H1 (cell line): ENCODE measurements around the gene TM4SF20. TPM values are rescaled to one million over a fixed set of nuclear protein-coding genes. Genes with fewer than 3 reads are reported as not detected.

Experiments
- CTCF ChIA-PET: fragments of 300-600 bp; sonication (Branson Sonifier 250); formaldehyde crosslinking; loops from one replicate; lab custom pipeline; 2021; ENCODE audit not compliant: partially characterized antibody; lab: Charles Lee
- POLR2A ChIA-PET: fragments of 300-600 bp; sonication (Branson Sonifier 250); formaldehyde crosslinking; loops from one replicate; lab custom pipeline; 2021; ENCODE audit warnings: inconsistent platforms; ENCODE audit not compliant: partially characterized antibody; lab: Charles Lee
- DNase-seq, 2 experiments: peaks; one replicate each; pipeline versions ENCODE4 v3.0.0 to v3.0.0-alpha.2; 2010 to 2022; ENCODE audit warnings: low spot score in 2 of 2, low read depth in 1 of 2, mixed read lengths in 1 of 2
- FAIRE-seq: peaks from 2 replicates; lab custom pipeline; 2011; peaks lifted over from hg19 to GRCh38; lab: Jason Lieb, UNC
- H2AFZ ChIP-seq: 2 replicates; pipeline ENCODE4 v1.8.1; 2012; ENCODE audit warnings: low read length, inconsistent platforms
- H2AK5ac ChIP-seq: 2 replicates; pipeline ENCODE4 v1.6.1; 2013; ENCODE audit warnings: low read depth, low read length
- H2BK120ac ChIP-seq: replicated peaks from 2 replicates; pipeline ENCODE3; 2013; ENCODE audit warnings: low read depth, low read length, inconsistent platforms
- H2BK12ac ChIP-seq: 2 replicates; pipeline ENCODE4 v1.6.1; 2013; ENCODE audit warnings: low read depth, low read length
- H2BK15ac ChIP-seq: 2 replicates; pipeline ENCODE4 v1.6.1; 2013; ENCODE audit warnings: low read length
- H2BK20ac ChIP-seq: 2 replicates; pipeline ENCODE4 v1.6.1; 2013; ENCODE audit warnings: low read length
- H2BK5ac ChIP-seq: 2 replicates; pipeline ENCODE4 v1.6.1; 2013; ENCODE audit warnings: low read depth, low read length
- H3K14ac ChIP-seq: 2 replicates; pipeline ENCODE4 v1.6.1; 2013; ENCODE audit warnings: inconsistent platforms; ENCODE audit not compliant: insufficient read length
- H3K18ac ChIP-seq: 2 replicates; pipeline ENCODE4 v1.6.1; 2013; ENCODE audit warnings: low read length; ENCODE audit errors: extremely low read depth
- H3K23ac ChIP-seq: 2 replicates; pipeline ENCODE4 v1.6.1; 2013; ENCODE audit warnings: inconsistent platforms; ENCODE audit not compliant: insufficient read length
- H3K23me2 ChIP-seq: 2 replicates; pipeline ENCODE4 v1.6.1; 2013; ENCODE audit warnings: low read depth, low read length
- H3K27ac ChIP-seq: 2 replicates; pipeline ENCODE4 v1.6.1; 2011; ENCODE audit warnings: low read depth, low read length, inconsistent platforms
- H3K27me3 ChIP-seq, 4 experiments: replicated peaks in 1 of 4; 1 replicate in 1 of 4; 2 replicates in 3 of 4; pipeline versions ENCODE4 v1.6.1 to v1.8.1; 2011 to 2013; ENCODE audit warnings: low read length in 3 of 4, mild to moderate bottlenecking in 3 of 4, inconsistent platforms in 2 of 4, mixed read lengths in 2 of 4, moderate library complexity in 1 of 4; ENCODE audit not compliant: control insufficient read depth in 3 of 4, insufficient read depth in 3 of 4; ENCODE audit errors: extremely low read depth in 1 of 4
- H3K36me3 ChIP-seq, 4 experiments: 2 replicates each; pipeline versions ENCODE4 v1.6.1 to v1.8.1; 2011 to 2013; ENCODE audit warnings: mild to moderate bottlenecking in 4 of 4, low read length in 3 of 4, moderate library complexity in 2 of 4, control low read depth in 1 of 4, inconsistent platforms in 1 of 4; ENCODE audit not compliant: insufficient read depth in 4 of 4, control insufficient read depth in 2 of 4
- H3K4ac ChIP-seq: replicated peaks from 2 replicates; pipeline ENCODE3; 2013; ENCODE audit warnings: low read length, low read depth, mixed read lengths, inconsistent platforms; ENCODE audit not compliant: insufficient read length
- H3K4me1 ChIP-seq, 4 experiments: replicated peaks in 1 of 4; 1 replicate in 1 of 4; 2 replicates in 3 of 4; pipeline versions ENCODE4 v1.6.1 to v1.8.1; 2011 to 2013; ENCODE audit warnings: low read length in 3 of 4, inconsistent platforms in 2 of 4, mixed read lengths in 1 of 4; ENCODE audit not compliant: insufficient read depth in 4 of 4, control insufficient read depth in 3 of 4
- H3K4me2 ChIP-seq, 2 experiments: 2 replicates each; pipeline versions ENCODE4 v1.6.1 to v1.8.1; 2011 to 2013; ENCODE audit warnings: low read depth in 2 of 2, low read length in 2 of 2, control low read depth in 1 of 2, inconsistent platforms in 1 of 2, mild to moderate bottlenecking in 1 of 2; ENCODE audit not compliant: insufficient read depth in 1 of 2
- H3K4me3 ChIP-seq, 4 experiments: fragments of 200-600, 300-600 bp in 1 of 4; sonication (generic), shearing (Covaris generic), sonication (Bioruptor Twin) in 1 of 4; 2 replicates each; pipeline versions ENCODE4 v1.5.1 to v1.8.1; 2011 to 2016; ENCODE audit warnings: low read length in 4 of 4, low read depth in 3 of 4, control low read depth in 2 of 4, inconsistent platforms in 2 of 4, mild to moderate bottlenecking in 2 of 4, mixed read lengths in 1 of 4, moderate library complexity in 1 of 4; ENCODE audit not compliant: insufficient read depth in 2 of 4; ENCODE audit errors: extremely low read depth in 1 of 4
- H3K56ac ChIP-seq: replicated peaks from 2 replicates; pipeline ENCODE3; 2013; ENCODE audit warnings: low read depth, mild to moderate bottlenecking, mixed read lengths, low read length, inconsistent platforms; ENCODE audit not compliant: insufficient read length
- H3K79me1 ChIP-seq: 2 replicates; pipeline ENCODE4 v1.6.1; 2013; ENCODE audit warnings: low read depth, low read length, control low read depth
- H3K79me2 ChIP-seq, 2 experiments: 2 replicates each; pipeline versions ENCODE4 v1.6.1 to v1.8.1; 2012 to 2013; ENCODE audit warnings: low read length in 2 of 2, mild to moderate bottlenecking in 2 of 2, inconsistent platforms in 1 of 2; ENCODE audit not compliant: insufficient read depth in 2 of 2, control insufficient read depth in 1 of 2
- H3K9ac ChIP-seq, 4 experiments: replicated peaks in 1 of 4; 1 replicate in 1 of 4; 2 replicates in 3 of 4; pipeline versions ENCODE4 v1.6.1 to v1.8.1; 2011 to 2013; ENCODE audit warnings: low read depth in 3 of 4, low read length in 3 of 4, control low read depth in 2 of 4, mild to moderate bottlenecking in 2 of 4, moderate library complexity in 2 of 4, inconsistent platforms in 1 of 4; ENCODE audit errors: extremely low read depth in 1 of 4
- H3K9me3 ChIP-seq, 2 experiments: 2 replicates each; pipeline versions ENCODE4 v1.6.1 to v1.8.1; 2012 to 2013; ENCODE audit warnings: mild to moderate bottlenecking in 2 of 2, moderate library complexity in 2 of 2, control low read depth in 1 of 2, inconsistent platforms in 1 of 2, low read depth in 1 of 2, low read length in 1 of 2, mixed read lengths in 1 of 2; ENCODE audit not compliant: insufficient read depth in 2 of 2
- H4K20me1 ChIP-seq, 2 experiments: replicated peaks in 1 of 2; 2 replicates each; pipeline versions ENCODE3 to v1.8.1; 2011 to 2013; ENCODE audit warnings: inconsistent platforms in 2 of 2, low read length in 2 of 2, mild to moderate bottlenecking in 1 of 2; ENCODE audit not compliant: insufficient read depth in 2 of 2, control insufficient read depth in 1 of 2
- H4K5ac ChIP-seq: 2 replicates; pipeline ENCODE4 v1.6.1; 2013; ENCODE audit warnings: low read length, low read depth, mixed read lengths, inconsistent platforms; ENCODE audit not compliant: insufficient read length
- H4K8ac ChIP-seq: 2 replicates; pipeline ENCODE4 v1.8.0; 2013; ENCODE audit warnings: mild to moderate bottlenecking, moderate library complexity, low read length, inconsistent platforms; ENCODE audit not compliant: insufficient read depth; ENCODE audit errors: extremely low read depth
- H4K91ac ChIP-seq: replicated peaks from 2 replicates; pipeline ENCODE3; 2013; ENCODE audit warnings: low read length, mixed read lengths, inconsistent platforms; ENCODE audit not compliant: insufficient read length
- CBX8 ChIP-seq: fragments of 300-800, 300-1000 bp; sonication (generic); IDR thresholded peaks from 2 replicates; pipeline ENCODE4 v1.7.1; 2016; ENCODE audit warnings: low read depth, low read length, borderline replicate concordance
- CEBPB ChIP-seq: IDR thresholded peaks from 2 replicates; pipeline ENCODE4 v1.6.1; 2012; ENCODE audit warnings: low read depth, low read length
- CHD2 ChIP-seq: IDR thresholded peaks from 2 replicates; pipeline ENCODE4 v1.6.1; 2012; ENCODE audit warnings: low read length, improper control_type of control experiment
- EP300 ChIP-seq, 2 experiments: IDR thresholded peaks; 1 replicate in 1 of 2; 2 replicates in 1 of 2; pipeline ENCODE4 v1.6.1; 2011 to 2012; ENCODE audit warnings: low read depth in 2 of 2, low read length in 2 of 2, mild to moderate bottlenecking in 2 of 2, borderline replicate concordance in 1 of 2, inconsistent platforms in 1 of 2, moderate library complexity in 1 of 2
- FOSL1 ChIP-seq: IDR thresholded peaks from 2 replicates; pipeline ENCODE4 v1.6.1; 2011; ENCODE audit warnings: mild to moderate bottlenecking, low read depth, low read length, moderate library complexity; ENCODE audit not compliant: insufficient read depth
- GABPA ChIP-seq: IDR thresholded peaks from 2 replicates; pipeline ENCODE4 v1.6.1; 2011; ENCODE audit warnings: mild to moderate bottlenecking, low read length, moderate library complexity, borderline replicate concordance; ENCODE audit not compliant: insufficient read depth
- NANOG ChIP-seq: IDR thresholded peaks from 2 replicates; pipeline ENCODE4 v1.6.1; 2011; ENCODE audit warnings: low read length, low read depth, mild to moderate bottlenecking, inconsistent platforms; ENCODE audit not compliant: insufficient read depth, poor library complexity, severe bottlenecking
- POU5F1 ChIP-seq: IDR thresholded peaks from 2 replicates; pipeline ENCODE4 v1.6.1; 2011; ENCODE audit warnings: low read depth, mild to moderate bottlenecking, low read length, moderate library complexity
- RAD21 ChIP-seq, 2 experiments: IDR thresholded peaks in 1 of 2; conservative IDR thresholded peaks in 1 of 2; 2 replicates each; pipeline ENCODE4 v1.6.1; 2011; ENCODE audit warnings: low read depth in 2 of 2, low read length in 2 of 2, improper control_type of control experiment in 1 of 2, inconsistent platforms in 1 of 2, mild to moderate bottlenecking in 1 of 2, moderate library complexity in 1 of 2
- SP1 ChIP-seq: IDR thresholded peaks from 2 replicates; pipeline ENCODE4 v1.6.1; 2011; ENCODE audit warnings: low read depth, low read length
- ZNF274 ChIP-seq: IDR thresholded peaks from 2 replicates; pipeline ENCODE4 v1.7.0; 2012; ENCODE audit warnings: low read length, borderline replicate concordance; ENCODE audit errors: extremely low read depth
- WGBS, 2 experiments: shearing (Covaris generic) in 1 of 2; methylation state at CpG; one replicate each; pipeline versions ENCODE4 v1.1.6 to v1.1.7; 2013 to 2015; ENCODE audit warnings: low lambda C conversion rate in 2 of 2, mixed read lengths in 2 of 2, inconsistent platforms in 1 of 2, low coverage in 1 of 2, missing lambda C conversion rate in 1 of 2; ENCODE audit not compliant: insufficient replicate concordance in 2 of 2, insufficient coverage in 1 of 2, insufficient read length in 1 of 2; ENCODE audit errors: extremely low coverage in 1 of 2, missing lambda C conversion rate in 1 of 2; 5-methylcytosine and 5-hydroxymethylcytosine counted together
- polyA plus RNA-seq, 7 experiments: library from polyadenylated mRNA; depleted of rRNA in 3 of 7; stranded (reverse) in 5 of 7; unstranded in 2 of 7; fragments of >200 nt in 5 of 7; fragments of 200-250 nt in 2 of 7; gene quantifications; 1 replicate in 5 of 7; 2 replicates in 1 of 7; 4 replicates in 1 of 7; pipeline versions ENCODE4 v1.2.1 to v1.2.3, GENCODE V29; 2011 to 2013; ENCODE audit warnings: missing spikeins in 2 of 7, mixed read lengths in 2 of 7
- total RNA-seq: library from RNA; stranded (reverse); fragmentation: NEBNext Ultra II Directional; extraction: Animal tissue kit (Norgen Biotek cat#: 25700); gene quantifications from 2 replicates; pipeline ENCODE4 v1.2.1, GENCODE V29; 2021
- TF ChIP-seq, protein P1 (sequence below): IDR thresholded peaks from 2 replicates; pipeline ENCODE4 v1.6.1; 2012; ENCODE audit warnings: low read length, inconsistent platforms

The TM4SF20 gene
- total and polyA plus RNA-seq, 2 of the 8 experiments (the other 6 are each of a cell fraction or from before 2014, with no cell fraction given) = not detected

DNA sequence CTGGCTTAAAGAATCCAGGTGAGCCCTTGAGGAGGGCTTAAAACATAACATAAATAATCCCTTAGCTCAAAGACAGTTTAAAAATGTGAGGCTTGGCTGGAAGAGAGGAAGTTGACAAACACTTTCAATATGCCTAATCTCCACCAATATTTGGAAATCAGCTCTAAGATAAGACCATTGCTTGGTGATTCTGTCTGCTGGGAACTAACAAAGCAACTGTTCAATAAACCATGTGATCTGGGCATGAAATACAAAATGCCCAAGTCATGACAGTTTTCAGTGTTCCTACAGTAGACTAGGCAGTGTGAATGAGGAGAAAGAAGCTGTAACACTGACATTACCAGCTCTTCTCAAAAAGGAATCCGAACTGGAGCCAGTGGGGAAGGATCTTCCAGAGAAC is 43.4 kb downstream of the TM4SF20 start:
- no peak overlapping the region for H3K4me2 ChIP-seq
- H2BK5ac ChIP-seq = no peak overlapping the region
- no peak overlapping the region for H2BK120ac ChIP-seq
- TF ChIP-seq EP300 (IDR thresholded peaks at IDR 0.05; ENCODE audit: borderline replicate concordance in 1 of 2, low read depth in 2 of 2, low read length in 2 of 2) (no peak), NANOG (no peak), POU5F1 (no peak), CEBPB (no peak), GABPA (no peak), CBX8 (no peak), FOSL1 (no peak), RAD21 (IDR thresholded peaks at IDR 0.05 in 1 of 2, conservative IDR thresholded peaks at IDR 0.05 in 1 of 2; ENCODE audit: low read depth in 2 of 2, low read length in 2 of 2) (no peak), ZNF274 (no peak), SP1 (no peak), CHD2 (no peak)
- TF ChIP-seq, protein P1, sequence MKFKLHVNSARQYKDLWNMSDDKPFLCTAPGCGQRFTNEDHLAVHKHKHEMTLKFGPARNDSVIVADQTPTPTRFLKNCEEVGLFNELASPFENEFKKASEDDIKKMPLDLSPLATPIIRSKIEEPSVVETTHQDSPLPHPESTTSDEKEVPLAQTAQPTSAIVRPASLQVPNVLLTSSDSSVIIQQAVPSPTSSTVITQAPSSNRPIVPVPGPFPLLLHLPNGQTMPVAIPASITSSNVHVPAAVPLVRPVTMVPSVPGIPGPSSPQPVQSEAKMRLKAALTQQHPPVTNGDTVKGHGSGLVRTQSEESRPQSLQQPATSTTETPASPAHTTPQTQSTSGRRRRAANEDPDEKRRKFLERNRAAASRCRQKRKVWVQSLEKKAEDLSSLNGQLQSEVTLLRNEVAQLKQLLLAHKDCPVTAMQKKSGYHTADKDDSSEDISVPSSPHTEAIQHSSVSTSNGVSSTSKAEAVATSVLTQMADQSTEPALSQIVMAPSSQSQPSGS = no peak
- no peak overlapping the region for H4K8ac ChIP-seq
- H2BK12ac ChIP-seq = no peak overlapping the region
- H4K5ac ChIP-seq = no peak overlapping the region
- no peak overlapping the region for H3K9ac ChIP-seq
- H3K4ac ChIP-seq = no peak overlapping the region
- no peak overlapping the region for H2AK5ac ChIP-seq
- H3K9me3 ChIP-seq = no peaks in the 10 kb centered on the region
- FAIRE-seq (no peak), DNase-seq (no peak)
- no peak overlapping the region for H3K23ac ChIP-seq
- H3K36me3 ChIP-seq = peaks cover 10 to 52% (median 16%) of the 10 kb centered on the region in 4 experiments; a peak in 7 of 8 replicates
- CTCF ChIA-PET = interaction anchor here (0.9 to 3.4 kb wide), 4 partner anchors 12 to 206 kb away, joined by 3 to 14 read pairs (median 3); no protein-coding TSS in a partner anchor
- H2BK20ac ChIP-seq = no peak overlapping the region
- no peak overlapping the region for H3K27ac ChIP-seq
- H3K27me3 ChIP-seq = no peaks in the 10 kb centered on the region
- H3K56ac ChIP-seq = no peak overlapping the region
- no peak overlapping the region for H3K18ac ChIP-seq
- H3K4me3 ChIP-seq = no peak overlapping the region
- no peak overlapping the region for H2BK15ac ChIP-seq
- H3K23me2 ChIP-seq = no peaks in the 10 kb centered on the region
- no peak overlapping the region for H2AFZ ChIP-seq
- POLR2A ChIA-PET = interaction anchor here (1.6 to 1.9 kb wide), 2 partner anchors 10 to 13 kb away, joined by 4 to 9 read pairs; partner anchors contain the start of gene MFF
- H3K79me1 ChIP-seq = no peaks in the 10 kb centered on the region
- WGBS, 2 experiments = 83% methylated on average over 1 of the region's 1 CpG; no CpG with 5 or more reads in 1 of the 2 experiments
- H3K14ac ChIP-seq = no peak overlapping the region
- peaks cover 0 to 10% of the 10 kb centered on the region in 2 experiments; a peak in 2 of 4 replicates for H3K79me2 ChIP-seq
- peaks cover 0 to 3% of the 10 kb centered on the region in 2 experiments for H4K20me1 ChIP-seq
- H3K4me1 ChIP-seq = no peaks in the 10 kb centered on the region
- no peak overlapping the region for H4K91ac ChIP-seq
